ENCODE data around the gene MITF. TPM values are rescaled to one million over a fixed set of nuclear protein-coding genes. Genes with fewer than 3 reads are reported as not detected.

MITF gene
- total RNA-seq, 1 donor from 2014 or later, result 19.4 TPM

DNA sequence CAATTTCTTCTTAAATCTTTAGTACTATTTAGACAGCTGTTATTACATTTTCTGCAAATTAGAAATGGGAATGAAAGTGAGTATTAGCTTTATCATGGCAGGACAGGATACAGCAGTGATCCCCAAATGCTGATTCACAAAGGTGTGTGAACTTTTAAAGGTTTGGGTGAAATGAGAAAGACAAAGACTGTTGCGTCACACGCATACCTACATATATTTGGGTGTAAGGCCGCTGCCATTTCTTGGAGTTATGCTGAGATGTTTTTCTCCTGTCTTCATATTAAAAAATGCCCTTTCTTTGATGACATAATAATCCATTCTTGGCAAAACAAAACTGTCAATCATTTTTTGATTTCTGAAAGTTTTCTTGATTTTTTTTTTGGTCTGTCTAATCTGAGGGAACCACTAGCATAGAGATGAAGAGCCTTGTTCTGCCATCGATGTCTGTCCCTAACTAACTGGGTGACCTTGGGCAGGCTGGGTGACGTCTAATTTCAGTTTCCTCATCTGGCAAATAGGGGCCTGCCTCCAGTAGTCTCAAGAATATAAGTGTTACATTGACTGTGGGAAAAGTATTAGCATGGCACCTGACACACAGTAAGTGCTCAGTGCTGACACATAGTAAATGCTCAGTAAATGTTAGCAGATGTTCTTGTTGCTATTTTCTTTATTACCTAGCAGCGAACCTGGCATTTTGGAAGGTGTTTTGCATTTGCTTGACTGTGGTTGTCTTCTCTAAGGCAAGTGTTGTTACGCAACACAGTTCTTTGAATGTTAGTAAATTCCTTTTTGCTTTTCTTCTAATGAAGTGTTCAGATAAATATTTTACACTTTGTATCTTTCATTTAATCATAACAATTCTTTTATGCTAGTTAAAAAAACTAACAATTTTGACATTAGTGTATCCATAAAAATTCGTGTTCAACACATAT lies 5.0 kb downstream of the MITF start:
- H3K27me3 Mint-ChIP-seq, result peaks cover 4% of the 10 kb centered on the region
- H3K4me3 Mint-ChIP-seq (ENCODE audit: low read depth), result no peak overlapping the region
- TF ChIP-seq, protein P1, sequence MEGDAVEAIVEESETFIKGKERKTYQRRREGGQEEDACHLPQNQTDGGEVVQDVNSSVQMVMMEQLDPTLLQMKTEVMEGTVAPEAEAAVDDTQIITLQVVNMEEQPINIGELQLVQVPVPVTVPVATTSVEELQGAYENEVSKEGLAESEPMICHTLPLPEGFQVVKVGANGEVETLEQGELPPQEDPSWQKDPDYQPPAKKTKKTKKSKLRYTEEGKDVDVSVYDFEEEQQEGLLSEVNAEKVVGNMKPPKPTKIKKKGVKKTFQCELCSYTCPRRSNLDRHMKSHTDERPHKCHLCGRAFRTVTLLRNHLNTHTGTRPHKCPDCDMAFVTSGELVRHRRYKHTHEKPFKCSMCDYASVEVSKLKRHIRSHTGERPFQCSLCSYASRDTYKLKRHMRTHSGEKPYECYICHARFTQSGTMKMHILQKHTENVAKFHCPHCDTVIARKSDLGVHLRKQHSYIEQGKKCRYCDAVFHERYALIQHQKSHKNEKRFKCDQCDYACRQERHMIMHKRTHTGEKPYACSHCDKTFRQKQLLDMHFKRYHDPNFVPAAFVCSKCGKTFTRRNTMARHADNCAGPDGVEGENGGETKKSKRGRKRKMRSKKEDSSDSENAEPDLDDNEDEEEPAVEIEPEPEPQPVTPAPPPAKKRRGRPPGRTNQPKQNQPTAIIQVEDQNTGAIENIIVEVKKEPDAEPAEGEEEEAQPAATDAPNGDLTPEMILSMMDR (IDR thresholded peaks at IDR 0.05; ENCODE audit: unreplicated experiment), result no peak
- no peaks in the 10 kb centered on the region for H3K36me3 Mint-ChIP-seq (ENCODE audit: insufficient read depth)
- no peak overlapping the region for H3K27ac Mint-ChIP-seq
- peaks cover 4% of the 10 kb centered on the region for H3K4me1 Mint-ChIP-seq (ENCODE audit: low read depth)
- H3K9me3 Mint-ChIP-seq (ENCODE audit: low read depth), result no peaks in the 10 kb centered on the region
- DNase-seq (ENCODE audit: low spot score, unreplicated experiment), result no peak

DNA sequence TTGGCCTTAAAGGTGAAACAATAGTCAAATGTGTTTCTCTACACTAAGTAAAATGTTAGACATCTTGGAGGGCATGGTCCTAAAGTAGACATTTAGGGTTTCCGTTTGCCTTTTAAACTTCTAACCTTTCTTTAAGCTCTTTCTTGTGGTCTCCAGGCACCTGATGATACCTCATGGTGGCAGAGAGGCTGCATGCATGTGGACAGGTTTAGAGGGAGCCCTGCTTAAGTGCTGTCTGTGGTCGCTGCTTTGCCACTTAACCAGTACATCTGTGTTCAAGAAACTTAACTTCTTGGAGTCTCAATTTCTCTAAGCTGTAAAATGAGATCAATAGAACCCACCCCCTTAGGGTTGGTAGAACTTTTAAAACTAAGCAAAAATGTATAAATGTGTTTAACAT lies 6.2 kb downstream of the MITF start:
- Mint-ChIP-seq H3K27ac (no peak overlapping the region), H3K27me3 (peaks cover 4% of the 10 kb centered on the region)

DNA sequence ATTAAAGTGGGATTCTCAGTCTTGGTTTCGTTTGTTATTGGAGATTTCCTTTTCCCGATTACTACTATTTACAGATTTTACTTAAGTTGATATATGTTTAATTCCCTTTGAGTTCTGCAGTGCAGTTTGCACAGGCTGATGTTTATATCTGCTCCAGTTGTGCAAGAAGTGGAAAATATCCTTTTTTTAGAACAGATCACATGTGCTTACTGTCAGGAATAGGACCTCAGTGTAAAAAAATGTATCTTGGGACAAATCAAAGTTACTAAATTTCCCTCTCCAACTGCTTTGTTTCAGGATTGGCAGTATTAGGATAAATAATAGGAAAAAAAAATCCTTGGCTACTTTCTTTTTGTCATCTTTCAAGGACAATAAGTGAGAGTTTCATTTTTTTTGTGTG lies 6.9 kb downstream of the MITF start:
- Mint-ChIP-seq H3K4me3 (ENCODE audit: low read depth) (no peak overlapping the region), H3K4me1 (ENCODE audit: low read depth) (no peaks in the 10 kb centered on the region)
- DNase-seq (ENCODE audit: low spot score, unreplicated experiment), result no peak

More for the DNA sequence above, 6.2 kb downstream of the MITF start:
- H3K36me3 Mint-ChIP-seq (ENCODE audit: insufficient read depth), result no peaks in the 10 kb centered on the region
- no peaks in the 10 kb centered on the region for H3K9me3 Mint-ChIP-seq (ENCODE audit: low read depth)
- H3K4me3 Mint-ChIP-seq (ENCODE audit: low read depth), result no peak overlapping the region
- no peak for DNase-seq (ENCODE audit: low spot score, unreplicated experiment)
- peaks cover 2% of the 10 kb centered on the region for H3K4me1 Mint-ChIP-seq (ENCODE audit: low read depth)
- TF ChIP-seq, protein P1 (IDR thresholded peaks at IDR 0.05; ENCODE audit: unreplicated experiment), result no peak

DNA sequence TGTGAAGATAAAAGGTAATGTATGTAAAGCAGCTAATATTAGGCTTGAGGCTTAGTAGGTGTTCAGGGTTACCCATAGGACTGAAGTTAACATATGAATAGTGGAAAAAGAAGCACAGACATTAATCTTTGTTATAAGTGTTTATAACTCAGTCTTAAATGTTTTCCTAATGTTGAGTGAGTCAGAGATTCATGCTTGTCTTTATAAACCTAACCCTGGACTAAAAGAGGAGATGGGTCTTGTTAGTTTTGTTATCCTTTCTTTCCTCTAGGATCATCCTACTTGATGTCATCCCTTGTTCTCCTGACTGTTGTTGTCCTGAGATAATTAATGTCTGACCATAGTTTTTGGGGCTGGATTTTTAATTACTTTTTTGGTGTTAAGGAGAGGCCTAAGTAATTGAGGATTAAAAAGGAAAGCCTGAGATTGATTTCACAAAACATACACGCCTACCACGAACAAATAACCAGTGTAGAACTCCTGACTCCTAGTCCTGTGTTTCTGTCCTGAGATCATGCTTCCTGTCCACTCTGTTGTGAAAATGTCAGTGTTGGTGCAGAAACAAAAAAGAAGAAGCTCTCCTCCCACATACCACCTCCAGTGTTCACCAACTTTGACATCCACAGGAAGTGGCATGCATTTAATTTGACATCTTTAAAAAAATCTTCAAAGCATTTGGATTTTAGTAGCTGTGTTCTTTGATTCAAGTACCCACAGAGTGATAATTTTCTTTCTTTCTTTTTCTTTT lies 8.4 kb downstream of the MITF start:
- H3K27ac Mint-ChIP-seq, result no peak overlapping the region
- peaks cover 4% of the 10 kb centered on the region for H3K36me3 Mint-ChIP-seq (ENCODE audit: insufficient read depth)
- peaks cover 4% of the 10 kb centered on the region for H3K9me3 Mint-ChIP-seq (ENCODE audit: low read depth)
- H3K4me3 Mint-ChIP-seq (ENCODE audit: low read depth), result no peak overlapping the region
- no peaks in the 10 kb centered on the region for H3K27me3 Mint-ChIP-seq
- H3K4me1 Mint-ChIP-seq (ENCODE audit: low read depth), result no peaks in the 10 kb centered on the region
- no peak for DNase-seq (ENCODE audit: low spot score, unreplicated experiment)
- TF ChIP-seq, protein P1 (IDR thresholded peaks at IDR 0.05; ENCODE audit: unreplicated experiment), result no peak

More for the DNA sequence above, 6.9 kb downstream of the MITF start:
- TF ChIP-seq, protein P1 (IDR thresholded peaks at IDR 0.05; ENCODE audit: unreplicated experiment), result no peak
- H3K27me3 Mint-ChIP-seq, result peaks cover 3% of the 10 kb centered on the region
- no peak overlapping the region for H3K27ac Mint-ChIP-seq
- H3K36me3 Mint-ChIP-seq (ENCODE audit: insufficient read depth), result no peaks in the 10 kb centered on the region
- H3K9me3 Mint-ChIP-seq (ENCODE audit: low read depth), result no peaks in the 10 kb centered on the region

DNA sequence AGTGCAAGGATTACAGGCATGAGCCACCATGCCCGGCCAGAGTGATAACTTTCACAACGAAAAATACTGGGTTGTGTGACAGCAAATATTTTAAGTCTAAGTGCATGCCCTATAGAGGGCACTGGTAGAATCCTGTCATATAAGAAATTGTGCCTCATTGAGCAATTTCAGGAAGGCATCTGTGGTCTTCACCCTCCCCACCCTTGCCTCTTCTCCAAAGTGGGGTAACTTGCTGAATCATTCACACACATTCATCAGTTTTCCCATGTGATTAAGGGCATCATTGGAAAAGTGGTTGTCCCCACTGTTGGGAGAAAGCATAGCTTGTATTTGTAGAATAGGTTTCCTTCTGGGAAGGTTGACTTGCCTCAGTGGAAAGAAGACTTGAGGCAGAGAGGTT lies 9.2 kb downstream of the MITF start:
- Mint-ChIP-seq H3K36me3 (ENCODE audit: insufficient read depth) (peaks cover 4% of the 10 kb centered on the region), H3K27ac (no peak overlapping the region), H3K4me1 (ENCODE audit: low read depth) (no peaks in the 10 kb centered on the region), H3K4me3 (ENCODE audit: low read depth) (no peak overlapping the region), H3K9me3 (ENCODE audit: low read depth) (peaks cover 6% of the 10 kb centered on the region), H3K27me3 (no peaks in the 10 kb centered on the region)
- TF ChIP-seq, protein P1 (IDR thresholded peaks at IDR 0.05; ENCODE audit: unreplicated experiment), result no peak
- DNase-seq (ENCODE audit: low spot score, unreplicated experiment), result no peak

Measured in progenitor cell of endocrine pancreas (in vitro differentiated cells).